Ishikawa (cell line): ENCODE data around the gene CABP7.

Experiments used
- CEBPB ChIP-seq: IDR thresholded peaks from 2 replicates; pipeline ENCODE4 v1.6.1; 2012
- CREB1 ChIP-seq: IDR thresholded peaks from 2 replicates; pipeline ENCODE4 v1.6.1; 2012; ENCODE audit warnings: low read depth
- EGR1 ChIP-seq: IDR thresholded peaks from 2 replicates; pipeline ENCODE4 v1.6.1; 2012
- EP300 ChIP-seq: IDR thresholded peaks from 2 replicates; pipeline ENCODE4 v1.6.1; 2012; ENCODE audit warnings: borderline replicate concordance
- FOXM1 ChIP-seq: IDR thresholded peaks from 2 replicates; pipeline ENCODE4 v1.6.1; 2012; ENCODE audit warnings: low read depth, borderline replicate concordance
- NFIC ChIP-seq: IDR thresholded peaks from 2 replicates; pipeline ENCODE4 v1.6.1; 2012
- RAD21 ChIP-seq: IDR thresholded peaks from 2 replicates; pipeline ENCODE4 v1.6.1; 2012; ENCODE audit warnings: low read depth
- TAF1 ChIP-seq: IDR thresholded peaks from 2 replicates; pipeline ENCODE4 v1.6.1; 2012; ENCODE audit warnings: low read depth, mild to moderate bottlenecking
- TCF12 ChIP-seq: IDR thresholded peaks from 2 replicates; pipeline ENCODE4 v1.6.1; 2012; ENCODE audit warnings: low read depth
- TEAD4 ChIP-seq: IDR thresholded peaks from 2 replicates; pipeline ENCODE4 v1.6.1; 2012
- YY1 ChIP-seq: IDR thresholded peaks from 2 replicates; pipeline ENCODE4 v1.6.1; 2012; ENCODE audit warnings: low read depth
- ZBTB7A ChIP-seq: IDR thresholded peaks from 2 replicates; pipeline ENCODE4 v1.6.1; 2012; ENCODE audit warnings: low read depth
- TF ChIP-seq, protein P1 (sequence below): IDR thresholded peaks from 2 replicates; pipeline ENCODE4 v1.6.1; 2012
- TF ChIP-seq, protein P2 (sequence below): IDR thresholded peaks from 2 replicates; pipeline ENCODE4 v1.6.1; 2012
- TF ChIP-seq, protein P3 (sequence below): IDR thresholded peaks from 2 replicates; pipeline ENCODE4 v1.6.1; 2012; ENCODE audit warnings: low read depth, mild to moderate bottlenecking

CABP7 gene

DNA sequence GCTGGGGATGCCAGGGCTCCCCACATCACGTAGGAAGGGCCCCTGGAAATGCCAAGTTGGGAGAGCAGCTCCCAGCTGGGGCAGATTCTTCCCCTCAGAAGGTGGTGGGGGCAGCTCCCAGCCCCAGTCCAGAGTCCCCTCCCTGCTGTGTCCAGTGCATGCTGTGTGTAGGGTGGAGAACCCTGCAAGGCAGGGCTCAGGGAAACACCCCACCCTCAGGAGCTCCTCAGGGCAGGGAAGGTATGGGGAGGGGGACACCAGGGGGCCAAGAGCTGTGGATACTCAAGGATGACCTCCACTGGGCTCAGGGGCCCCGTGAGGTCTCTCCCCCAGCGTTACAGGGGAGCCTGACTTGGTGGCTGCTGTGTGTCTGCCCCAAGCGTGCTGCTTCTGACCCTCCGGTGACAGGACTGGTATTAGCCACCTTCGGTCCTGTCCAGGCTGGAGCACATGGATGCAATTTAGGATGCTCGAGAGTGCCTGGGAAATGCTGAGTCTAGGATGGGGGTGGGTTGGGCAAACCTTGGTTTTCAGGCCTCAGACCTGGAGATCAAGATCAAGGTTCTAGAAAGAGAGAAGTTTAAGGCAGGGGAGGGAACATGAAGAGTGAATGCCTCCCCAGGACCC is 16.1 kb upstream of the CABP7 start:
- TF ChIP-seq, protein P1, sequence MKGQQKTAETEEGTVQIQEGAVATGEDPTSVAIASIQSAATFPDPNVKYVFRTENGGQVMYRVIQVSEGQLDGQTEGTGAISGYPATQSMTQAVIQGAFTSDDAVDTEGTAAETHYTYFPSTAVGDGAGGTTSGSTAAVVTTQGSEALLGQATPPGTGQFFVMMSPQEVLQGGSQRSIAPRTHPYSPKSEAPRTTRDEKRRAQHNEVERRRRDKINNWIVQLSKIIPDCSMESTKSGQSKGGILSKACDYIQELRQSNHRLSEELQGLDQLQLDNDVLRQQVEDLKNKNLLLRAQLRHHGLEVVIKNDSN: no peak
- no peak for TF ChIP-seq EGR1

DNA sequence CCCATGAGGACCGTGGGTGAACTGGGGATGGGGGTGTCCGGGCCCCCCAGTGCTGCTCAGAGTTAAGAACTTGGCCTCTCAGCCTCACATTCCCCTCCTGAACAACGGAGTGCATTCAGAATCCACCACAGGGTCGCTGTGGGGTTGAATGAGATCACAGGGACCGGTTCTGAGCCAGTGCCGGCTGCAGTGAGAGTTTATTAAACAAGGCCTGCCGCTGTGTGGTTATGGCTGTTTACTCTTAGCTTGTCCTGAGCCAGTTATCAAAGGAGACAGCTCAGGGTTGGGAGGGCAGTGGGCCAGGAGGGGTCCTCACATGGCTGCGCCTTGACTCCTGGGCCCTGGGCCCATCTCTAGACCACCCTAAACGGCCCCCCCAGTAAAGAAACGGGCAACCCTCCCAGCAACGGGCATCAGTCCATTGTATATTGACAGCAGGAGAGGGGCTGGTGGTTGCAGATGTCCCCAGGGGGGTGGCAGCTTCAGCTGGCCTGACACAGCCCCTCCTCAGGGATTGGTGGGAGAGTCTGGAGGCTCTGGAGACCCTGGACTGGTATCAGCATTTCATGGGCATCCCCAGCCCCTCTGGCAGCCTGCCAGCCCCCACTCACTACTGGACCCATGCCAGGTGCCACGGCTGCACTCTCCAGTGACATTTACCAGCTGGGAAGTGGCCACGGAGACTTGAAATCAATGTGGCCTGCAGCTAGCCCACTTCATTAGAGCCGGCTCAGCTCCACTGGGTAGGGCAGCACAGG is 15.1 kb upstream of the CABP7 start:
- TF ChIP-seq EP300 (no peak), ZBTB7A (0 out of 2 replicates have a peak, but pooled peaks have one; percentile 25), TCF12 (no peak), TAF1 (no peak), FOXM1 (no peak), CREB1 (no peak), EGR1 (no peak), YY1 (no peak), RAD21 (peak; percentile 23; the same call in 1 of the 2 replicates), NFIC (peak; percentile 70), CEBPB (no peak), TEAD4 (no peak)
- TF ChIP-seq, protein P2, sequence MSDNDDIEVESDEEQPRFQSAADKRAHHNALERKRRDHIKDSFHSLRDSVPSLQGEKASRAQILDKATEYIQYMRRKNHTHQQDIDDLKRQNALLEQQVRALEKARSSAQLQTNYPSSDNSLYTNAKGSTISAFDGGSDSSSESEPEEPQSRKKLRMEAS: no peak
- TF ChIP-seq, protein P3, sequence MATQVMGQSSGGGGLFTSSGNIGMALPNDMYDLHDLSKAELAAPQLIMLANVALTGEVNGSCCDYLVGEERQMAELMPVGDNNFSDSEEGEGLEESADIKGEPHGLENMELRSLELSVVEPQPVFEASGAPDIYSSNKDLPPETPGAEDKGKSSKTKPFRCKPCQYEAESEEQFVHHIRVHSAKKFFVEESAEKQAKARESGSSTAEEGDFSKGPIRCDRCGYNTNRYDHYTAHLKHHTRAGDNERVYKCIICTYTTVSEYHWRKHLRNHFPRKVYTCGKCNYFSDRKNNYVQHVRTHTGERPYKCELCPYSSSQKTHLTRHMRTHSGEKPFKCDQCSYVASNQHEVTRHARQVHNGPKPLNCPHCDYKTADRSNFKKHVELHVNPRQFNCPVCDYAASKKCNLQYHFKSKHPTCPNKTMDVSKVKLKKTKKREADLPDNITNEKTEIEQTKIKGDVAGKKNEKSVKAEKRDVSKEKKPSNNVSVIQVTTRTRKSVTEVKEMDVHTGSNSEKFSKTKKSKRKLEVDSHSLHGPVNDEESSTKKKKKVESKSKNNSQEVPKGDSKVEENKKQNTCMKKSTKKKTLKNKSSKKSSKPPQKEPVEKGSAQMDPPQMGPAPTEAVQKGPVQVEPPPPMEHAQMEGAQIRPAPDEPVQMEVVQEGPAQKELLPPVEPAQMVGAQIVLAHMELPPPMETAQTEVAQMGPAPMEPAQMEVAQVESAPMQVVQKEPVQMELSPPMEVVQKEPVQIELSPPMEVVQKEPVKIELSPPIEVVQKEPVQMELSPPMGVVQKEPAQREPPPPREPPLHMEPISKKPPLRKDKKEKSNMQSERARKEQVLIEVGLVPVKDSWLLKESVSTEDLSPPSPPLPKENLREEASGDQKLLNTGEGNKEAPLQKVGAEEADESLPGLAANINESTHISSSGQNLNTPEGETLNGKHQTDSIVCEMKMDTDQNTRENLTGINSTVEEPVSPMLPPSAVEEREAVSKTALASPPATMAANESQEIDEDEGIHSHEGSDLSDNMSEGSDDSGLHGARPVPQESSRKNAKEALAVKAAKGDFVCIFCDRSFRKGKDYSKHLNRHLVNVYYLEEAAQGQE: no peak
- TF ChIP-seq, protein P1: no peak

DNA sequence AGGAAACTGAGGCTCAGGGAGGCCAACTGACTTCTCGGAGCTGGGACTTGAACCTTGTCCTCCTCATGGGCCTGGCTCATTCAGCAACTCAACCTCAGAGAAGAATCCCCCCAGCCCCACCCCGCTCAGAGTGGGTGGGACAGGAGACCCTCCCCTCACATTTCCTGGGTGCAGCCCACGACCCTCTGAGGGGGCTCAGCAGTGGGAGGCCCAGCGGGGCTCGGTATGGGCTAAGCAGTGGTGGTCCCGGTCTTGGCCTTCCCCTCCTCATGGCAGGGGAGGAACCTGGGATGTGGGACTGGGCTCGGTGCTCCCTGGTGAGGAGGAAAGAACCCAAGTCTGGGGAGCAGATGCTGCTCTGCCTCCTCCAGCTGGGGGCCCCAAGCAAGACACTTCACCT is 14.2 kb upstream of the CABP7 start:
- TF ChIP-seq FOXM1 (no peak), RAD21 (no peak), TAF1 (no peak), CREB1 (no peak), EGR1 (no peak), CEBPB (no peak)
- TF ChIP-seq, protein P1: no peak

DNA sequence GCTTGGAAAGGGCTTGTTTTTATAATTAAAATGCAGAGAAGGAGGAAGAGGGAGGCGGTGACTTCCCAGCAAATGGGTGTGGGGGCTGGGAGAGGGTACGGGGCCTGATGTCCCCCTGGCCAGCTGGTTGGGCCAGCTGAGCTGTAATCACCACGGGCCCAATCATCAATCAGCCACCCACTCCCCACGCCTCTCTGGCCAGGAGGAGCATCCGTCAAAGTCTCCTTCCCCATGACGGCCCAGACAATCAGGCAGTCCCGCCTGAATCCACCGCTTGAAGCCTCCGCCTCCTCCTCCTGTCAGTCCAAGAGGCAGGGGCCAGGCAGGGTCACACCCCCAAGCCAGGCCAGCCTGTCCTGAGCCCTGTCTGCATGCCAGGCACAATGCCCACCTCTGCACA is 13.3 kb upstream of the CABP7 start:
- no peak for TF ChIP-seq TEAD4
- TF ChIP-seq, protein P2: no peak
- no peak for TF ChIP-seq RAD21
- no peak for TF ChIP-seq NFIC
- TF ChIP-seq CEBPB: no peak
- no peak for TF ChIP-seq YY1
- TF ChIP-seq EP300: no peak
- no peak for TF ChIP-seq TAF1

DNA sequence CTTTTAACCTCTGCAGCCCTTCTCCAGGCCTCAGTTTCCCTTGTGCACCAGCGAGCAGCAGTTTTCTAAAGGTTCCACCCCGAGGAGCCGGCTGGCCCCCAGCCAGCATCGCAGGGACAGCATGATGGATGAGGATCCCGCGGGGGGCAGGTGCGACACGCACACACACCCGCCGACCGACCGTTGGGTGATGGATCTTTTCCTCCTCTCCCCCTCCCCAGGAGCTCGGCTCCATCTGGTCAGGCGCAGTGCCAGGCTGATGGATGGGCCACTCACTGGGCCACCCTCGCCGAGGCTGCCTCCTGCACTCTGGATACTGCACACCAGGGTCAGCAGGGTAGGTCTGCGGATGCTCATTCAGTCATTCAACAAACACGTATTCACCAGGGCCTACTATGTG is 12.8 kb upstream of the CABP7 start:
- TF ChIP-seq NFIC (peak; percentile 37; the same call in 1 of the 2 replicates), TAF1 (no peak), TEAD4 (no peak)
- TF ChIP-seq, protein P1: no peak
- TF ChIP-seq, protein P2: no peak

DNA sequence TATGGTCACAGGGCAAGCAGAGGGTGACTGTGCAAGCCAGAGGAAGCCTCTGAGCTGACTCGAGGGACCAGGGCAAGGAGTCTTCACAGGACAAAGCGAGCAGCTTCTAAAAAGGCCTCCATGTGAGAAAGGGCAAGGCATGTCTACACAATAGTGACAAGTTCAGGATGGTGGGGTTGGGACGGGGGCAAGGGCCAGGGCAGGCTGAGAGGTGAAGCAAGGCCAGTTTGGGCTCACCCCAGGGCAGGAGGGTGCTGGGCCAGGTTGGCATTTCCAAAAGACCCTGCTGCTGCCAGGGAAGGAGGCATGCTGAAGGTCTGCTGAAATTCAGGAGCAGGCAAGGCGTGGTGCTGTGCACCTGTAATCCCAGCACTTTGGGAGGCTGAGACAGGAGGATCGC is 12.3 kb upstream of the CABP7 start:
- TF ChIP-seq, protein P2: no peak
- TF ChIP-seq TEAD4 (no peak), RAD21 (no peak), EP300 (no peak), ZBTB7A (no peak), CEBPB (no peak), TCF12 (no peak), EGR1 (no peak), CREB1 (no peak)

DNA sequence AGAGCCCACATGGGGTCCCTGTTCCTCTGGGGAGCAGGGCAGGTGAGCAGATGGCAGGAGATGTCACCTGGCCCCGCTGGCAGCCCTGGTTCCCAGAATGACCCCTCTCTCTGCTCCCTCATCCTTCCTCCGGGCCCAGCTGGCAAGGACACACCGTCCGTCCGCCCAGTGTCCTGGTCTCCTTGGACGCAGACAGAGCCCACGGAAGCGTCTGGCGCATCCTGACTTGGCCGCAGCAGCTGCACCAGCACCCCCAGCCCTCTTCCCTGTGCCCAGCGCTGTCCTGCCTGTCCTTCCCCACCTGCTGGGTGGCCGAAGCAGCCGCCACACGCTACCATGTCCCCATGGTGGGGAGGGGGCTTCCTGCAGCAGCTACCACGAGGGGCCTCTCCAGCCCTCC is 9.6 kb upstream of the CABP7 start:
- no peak for TF ChIP-seq CEBPB
- no peak for TF ChIP-seq NFIC
- TF ChIP-seq CREB1: no peak
- TF ChIP-seq RAD21: no peak
- no peak for TF ChIP-seq TAF1
- TF ChIP-seq FOXM1: no peak
- no peak for TF ChIP-seq TCF12
- no peak for TF ChIP-seq YY1
- TF ChIP-seq, protein P1: no peak
- TF ChIP-seq, protein P2: no peak
- TF ChIP-seq ZBTB7A: no peak
- no peak for TF ChIP-seq TEAD4
- TF ChIP-seq, protein P3: no peak
- no peak for TF ChIP-seq EP300
- TF ChIP-seq EGR1: no peak
